Hepatocyte (in vitro differentiated cells): ENCODE results near the gene RSL1D1. TPM values are rescaled to one million over a fixed set of nuclear protein-coding genes. Genes with fewer than 3 reads are reported as not detected.

ENCODE experiments used
- DNase-seq: peaks from one replicate; pipeline ENCODE4 v3.0.0-alpha.2; 2016; ENCODE audit warnings: low spot score
- H2AFZ ChIP-seq: fragments of 200-600 bp; sonication (generic); 2 replicates; pipeline ENCODE4 v1.6.0; 2016; ENCODE audit warnings: antibody characterized with exemption, mild to moderate bottlenecking
- H3K27ac ChIP-seq: fragments of 200-600 bp; sonication (generic); 2 replicates; pipeline ENCODE4 v1.5.1; 2016; ENCODE audit warnings: mild to moderate bottlenecking
- H3K27me3 ChIP-seq: fragments of 200-600 bp; sonication (generic); 2 replicates; pipeline ENCODE4 v1.6.1; 2016
- H3K36me3 ChIP-seq: fragments of 200-600 bp; sonication (generic); replicated peaks from 2 replicates; pipeline ENCODE4 v1.5.1; 2016; ENCODE audit warnings: low read depth; ENCODE audit not compliant: insufficient read depth
- H3K4me1 ChIP-seq: fragments of 200-600 bp; sonication (generic); 2 replicates; pipeline ENCODE4 v1.5.1; 2016; ENCODE audit warnings: mild to moderate bottlenecking, moderate library complexity; ENCODE audit not compliant: insufficient read depth
- H3K4me2 ChIP-seq: fragments of 200-600 bp; sonication (generic); 2 replicates; pipeline ENCODE4 v1.6.0; 2016
- H3K4me3 ChIP-seq: fragments of 200-600 bp; sonication (generic); 2 replicates; pipeline ENCODE4 v1.5.1; 2016; ENCODE audit warnings: mild to moderate bottlenecking
- H3K79me2 ChIP-seq: fragments of 200-600 bp; sonication (generic); 2 replicates; pipeline ENCODE4 v1.6.0; 2017; ENCODE audit warnings: mild to moderate bottlenecking
- H3K9me2 ChIP-seq: fragments of 200-600 bp; sonication (generic); replicated peaks from 2 replicates; pipeline ENCODE4 v1.6.0; 2017; ENCODE audit warnings: mild to moderate bottlenecking; ENCODE audit not compliant: insufficient read depth
- H3K9me3 ChIP-seq: fragments of 200-600 bp; sonication (generic); 2 replicates; pipeline ENCODE4 v1.5.1; 2016; ENCODE audit warnings: low read depth, mild to moderate bottlenecking
- H4K20me1 ChIP-seq: fragments of 200-600 bp; sonication (generic); 2 replicates; pipeline ENCODE4 v1.6.0; 2016; ENCODE audit warnings: mild to moderate bottlenecking; ENCODE audit not compliant: insufficient read depth, poor library complexity, severe bottlenecking
- CTCF ChIP-seq: fragments of 200-600 bp; sonication (generic); IDR thresholded peaks from 2 replicates; pipeline ENCODE4 v1.5.1; 2016; ENCODE audit warnings: antibody characterized with exemption, mild to moderate bottlenecking; ENCODE audit not compliant: poor library complexity
- EZH2 ChIP-seq: fragments of 200-600 bp; sonication (generic); IDR thresholded peaks from 2 replicates; pipeline ENCODE4 v1.6.1; 2016; ENCODE audit warnings: antibody characterized with exemption, mild to moderate bottlenecking, borderline replicate concordance
- EZH2phosphoT487 ChIP-seq: fragments of 200-600 bp; sonication (generic); IDR thresholded peaks from one replicate; pipeline ENCODE4 v1.6.1; 2018; ENCODE audit warnings: antibody characterized with exemption, mild to moderate bottlenecking, low read depth, moderate library complexity; ENCODE audit not compliant: unreplicated experiment, severe bottlenecking
- WGBS: methylation state at CpG from one replicate; pipeline ENCODE4 v1.1.6; 2016; ENCODE audit warnings: low lambda C conversion rate; ENCODE audit errors: missing lambda C conversion rate; 5-methylcytosine and 5-hydroxymethylcytosine counted together
- polyA plus RNA-seq: library from polyadenylated mRNA; unstranded; fragments of >200 nt; fragmentation: Nextera tagmentation; extraction: Ambion mirVana; gene quantifications from 2 replicates; pipeline ENCODE4 v1.2.1, GENCODE V29; 2016
- total RNA-seq: library from RNA; depleted of rRNA; stranded (reverse); fragments of >200 nt; gene quantifications from 2 replicates; pipeline ENCODE4 v1.2.3, GENCODE V29; 2014

The RSL1D1 gene
- total and polyA plus RNA-seq, 2 experiments from 2014 or later, result 138 TPM

GRCh38 chr16:11841026-11841425 lies 10.3 kb downstream of the RSL1D1 start:
- 90% methylated on average over 7 of the region's 7 CpGs for WGBS
- DNase-seq, result no peak
- TF ChIP-seq CTCF (no peak), EZH2phosphoT487 (no peak), EZH2 (no peak)
- H3K36me3 ChIP-seq, result peaks cover 3% of the 10 kb centered on the region
- no peaks in the 10 kb centered on the region for H3K4me1 ChIP-seq
- no peaks in the 10 kb centered on the region for H3K27me3 ChIP-seq
- H4K20me1 ChIP-seq, result no peaks in the 10 kb centered on the region
- H3K4me2 ChIP-seq, result no peak overlapping the region
- no peak overlapping the region for H3K4me3 ChIP-seq
- peaks cover 8% of the 10 kb centered on the region for H3K79me2 ChIP-seq
- no peak overlapping the region for H2AFZ ChIP-seq
- H3K9me2 ChIP-seq, result no peaks in the 10 kb centered on the region
- no peaks in the 10 kb centered on the region for H3K9me3 ChIP-seq
- no peak overlapping the region for H3K27ac ChIP-seq

- H3K27me3 ChIP-seq, result no peaks in the 10 kb centered on the region
- no peak for TF ChIP-seq EZH2
- TF ChIP-seq CTCF, result no peak
- DNase-seq, result no peak
- no peak overlapping the region for H2AFZ ChIP-seq
- 83% methylated on average over 7 of the region's 7 CpGs for WGBS
- no peaks in the 10 kb centered on the region for H3K9me3 ChIP-seq
- no peak overlapping the region for H3K4me2 ChIP-seq
- H3K4me1 ChIP-seq, result no peaks in the 10 kb centered on the region
- no peaks in the 10 kb centered on the region for H4K20me1 ChIP-seq
- H3K9me2 ChIP-seq, result no peaks in the 10 kb centered on the region
- no peaks in the 10 kb centered on the region for H3K79me2 ChIP-seq
- peak overlapping the region; percentile 50 for H3K27ac ChIP-seq
- H3K4me3 ChIP-seq, result no peak overlapping the region
- H3K36me3 ChIP-seq, result peaks cover 3% of the 10 kb centered on the region
These were observed 14.6 kb downstream of the RSL1D1 start for GRCh38 chr16:11836650-11837244.

- 35% methylated on average over 9 of the region's 9 CpGs for WGBS
- TF ChIP-seq EZH2phosphoT487 (no peak), CTCF (no peak), EZH2 (no peak)
- Histone ChIP-seq H3K27me3 (no peaks in the 10 kb centered on the region), H3K4me1 (no peaks in the 10 kb centered on the region), H3K27ac (peak overlapping the region; percentile 62), H3K9me2 (no peaks in the 10 kb centered on the region), H3K79me2 (no peaks in the 10 kb centered on the region), H3K36me3 (peaks cover 3% of the 10 kb centered on the region), H3K4me3 (no peak overlapping the region), H2AFZ (no peak overlapping the region), H3K4me2 (no peak overlapping the region), H4K20me1 (no peaks in the 10 kb centered on the region), H3K9me3 (no peaks in the 10 kb centered on the region)
- no peak for DNase-seq
These were observed 15.3 kb downstream of the RSL1D1 start for GRCh38 chr16:11835891-11836649.
